Nephron progenitor cell (in vitro differentiated cells): ENCODE measurements around the gene SPRYD3.

Source experiments
- DNase-seq: peaks from one replicate; pipeline ENCODE4 v3.0.0; 2021
- H3K27ac Mint-ChIP-seq: 2 replicates; pipeline ENCODE4 v1.8.0; 2021; ENCODE audit warnings: mild to moderate bottlenecking, moderate library complexity, mixed read lengths
- H3K27me3 Mint-ChIP-seq: 2 replicates; pipeline ENCODE4 v1.8.0; 2021; ENCODE audit warnings: mild to moderate bottlenecking, low read depth, mixed read lengths; ENCODE audit not compliant: poor library complexity
- H3K36me3 Mint-ChIP-seq: 2 replicates; pipeline ENCODE4 v1.8.0; 2021; ENCODE audit warnings: low read depth, mixed read lengths
- H3K4me1 Mint-ChIP-seq: 2 replicates; pipeline ENCODE4 v1.8.0; 2021; ENCODE audit warnings: mixed read lengths
- H3K4me3 Mint-ChIP-seq: 2 replicates; pipeline ENCODE4 v1.8.0; 2021; ENCODE audit warnings: mild to moderate bottlenecking, moderate library complexity, mixed read lengths
- H3K9me3 Mint-ChIP-seq: 2 replicates; pipeline ENCODE4 v1.8.0; 2021; ENCODE audit warnings: mild to moderate bottlenecking, moderate library complexity, mixed read lengths
- CTCF ChIP-seq: fragments of 200-600 bp; sonication (generic); IDR thresholded peaks from 2 replicates; pipeline ENCODE4 v1.5.0; 2021; ENCODE audit warnings: antibody characterized with exemption

Gene SPRYD3

DNA sequence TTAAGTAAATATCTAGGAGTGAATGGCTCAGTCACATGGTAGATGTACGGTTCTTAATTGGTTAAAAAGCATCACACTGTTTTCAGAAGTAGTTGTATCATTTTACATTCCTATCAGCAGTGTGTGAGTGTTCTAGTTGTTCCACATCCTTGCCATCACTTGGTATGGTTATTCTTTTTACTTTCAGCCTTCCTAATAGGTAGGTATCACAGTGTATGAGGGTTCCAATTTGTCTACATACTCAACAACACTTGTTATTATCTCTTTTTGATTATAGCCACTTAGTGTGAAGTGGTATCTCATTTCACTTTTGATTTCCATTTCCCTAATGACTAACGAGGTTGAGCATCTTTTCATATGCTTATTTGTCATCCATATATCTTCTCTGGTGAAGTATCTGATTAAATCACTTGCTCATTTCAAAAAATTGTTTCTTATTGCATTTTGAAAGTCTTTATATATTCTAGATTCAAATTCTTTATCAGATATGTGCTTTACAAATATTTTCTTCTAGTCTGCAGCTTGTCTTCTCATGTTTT, 3.5 kb upstream of the SPRYD3 start:
- no peak overlapping the region for H3K27ac Mint-ChIP-seq
- peaks cover 34% of the 10 kb centered on the region for H3K27me3 Mint-ChIP-seq
- H3K36me3 Mint-ChIP-seq, result no peaks in the 10 kb centered on the region
- no peak overlapping the region for H3K4me3 Mint-ChIP-seq
- no peak for DNase-seq
- peaks cover 19% of the 10 kb centered on the region for H3K4me1 Mint-ChIP-seq
- peaks cover 16% of the 10 kb centered on the region for H3K9me3 Mint-ChIP-seq
- TF ChIP-seq CTCF, result no peak

DNA sequence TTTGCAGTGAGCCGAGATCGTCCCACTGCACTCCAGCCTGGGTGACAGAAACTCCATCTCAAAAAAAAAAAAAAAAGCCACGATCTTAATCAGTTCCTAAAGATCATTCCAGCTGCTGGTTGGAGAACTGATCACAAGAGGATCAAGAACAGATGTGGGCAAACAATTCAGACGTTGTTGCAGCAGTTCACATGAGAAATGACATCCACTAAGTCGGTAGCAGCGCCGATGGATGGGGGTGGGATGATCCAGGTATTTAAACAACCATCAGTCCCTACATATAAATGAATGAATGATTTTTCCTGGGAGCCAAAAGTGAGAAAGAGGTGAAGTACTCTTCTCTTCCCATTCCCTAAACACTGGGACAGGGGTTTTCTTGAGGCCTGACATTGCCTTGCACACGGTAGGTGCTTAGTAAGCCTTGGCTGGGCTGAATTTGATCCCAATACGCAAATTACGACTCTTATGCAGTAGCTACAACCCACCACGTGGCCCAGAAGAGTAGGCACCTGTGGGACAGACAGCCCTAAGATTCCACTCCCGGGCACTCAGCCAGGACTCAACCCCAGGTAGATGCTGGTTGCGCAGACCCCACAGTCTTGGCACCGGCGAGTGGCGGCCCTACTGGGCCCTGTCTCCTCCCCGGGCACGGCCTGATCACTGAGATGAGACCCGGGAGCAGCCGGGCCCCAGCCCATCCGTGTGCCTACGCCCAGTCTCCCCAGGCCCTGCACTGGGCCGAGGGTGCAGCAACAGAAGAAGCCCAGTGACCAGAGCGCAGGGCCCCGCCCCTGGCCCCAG, 565 bp downstream of the SPRYD3 start:
- Mint-ChIP-seq H3K9me3 (peaks cover 5% of the 10 kb centered on the region), H3K4me3 (peak overlapping the region; percentile 92), H3K27ac (no peak overlapping the region), H3K27me3 (peaks cover 24% of the 10 kb centered on the region), H3K4me1 (peaks cover 37% of the 10 kb centered on the region), H3K36me3 (peaks cover 27% of the 10 kb centered on the region)
- DNase-seq, result no peak
- no peak for TF ChIP-seq CTCF

DNA sequence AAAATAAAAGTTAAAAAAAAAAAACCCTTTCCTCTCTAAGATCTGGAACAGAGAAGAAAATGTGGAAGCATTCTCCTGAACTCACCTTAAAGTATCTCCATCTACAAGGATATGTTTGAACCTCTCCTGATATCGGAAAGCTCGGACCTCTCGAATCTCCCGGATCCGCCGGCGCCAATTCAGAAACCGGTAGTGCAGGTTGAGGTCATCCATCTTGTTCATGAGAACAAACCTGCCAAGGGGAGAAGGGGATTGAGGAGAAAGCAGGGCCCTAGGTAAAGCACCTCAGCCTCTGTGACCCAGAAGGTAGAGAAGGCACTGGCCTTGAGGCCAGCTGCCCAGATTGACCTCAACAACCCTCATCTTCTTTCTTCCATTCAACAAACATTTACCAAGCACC, 2.2 kb downstream of the SPRYD3 start:
- no peak overlapping the region for H3K27ac Mint-ChIP-seq
- DNase-seq, result no peak
- peaks cover 49% of the 10 kb centered on the region for H3K4me1 Mint-ChIP-seq
- H3K36me3 Mint-ChIP-seq, result peaks cover 27% of the 10 kb centered on the region
- H3K4me3 Mint-ChIP-seq, result no peak overlapping the region
- no peak for TF ChIP-seq CTCF
- H3K9me3 Mint-ChIP-seq, result no peaks in the 10 kb centered on the region
- H3K27me3 Mint-ChIP-seq, result peaks cover 22% of the 10 kb centered on the region

DNA sequence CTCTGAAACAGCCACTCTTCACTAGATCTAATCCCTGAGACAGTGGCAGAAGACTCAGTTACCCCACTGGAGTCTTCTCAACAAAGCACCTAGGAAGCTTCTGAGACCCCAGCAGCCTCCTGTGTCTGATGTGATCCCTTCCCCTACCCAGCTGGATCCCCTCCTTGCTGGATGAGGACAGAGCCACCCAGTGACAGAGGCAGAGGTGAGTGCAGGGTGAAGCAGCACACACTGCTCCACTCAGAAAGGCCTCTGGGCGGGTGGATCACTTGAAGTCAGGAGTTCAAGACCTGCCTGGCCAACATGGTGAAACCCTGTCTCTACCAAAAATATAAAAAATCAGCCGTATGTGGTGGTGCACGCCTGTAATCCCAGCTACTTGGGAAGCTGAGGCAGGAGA, 2.7 kb downstream of the SPRYD3 start:
- no peak for DNase-seq
- Mint-ChIP-seq H3K4me1 (peaks cover 54% of the 10 kb centered on the region), H3K36me3 (peaks cover 27% of the 10 kb centered on the region), H3K4me3 (no peak overlapping the region), H3K27ac (no peak overlapping the region), H3K27me3 (peaks cover 16% of the 10 kb centered on the region), H3K9me3 (no peaks in the 10 kb centered on the region)
- no peak for TF ChIP-seq CTCF

DNA sequence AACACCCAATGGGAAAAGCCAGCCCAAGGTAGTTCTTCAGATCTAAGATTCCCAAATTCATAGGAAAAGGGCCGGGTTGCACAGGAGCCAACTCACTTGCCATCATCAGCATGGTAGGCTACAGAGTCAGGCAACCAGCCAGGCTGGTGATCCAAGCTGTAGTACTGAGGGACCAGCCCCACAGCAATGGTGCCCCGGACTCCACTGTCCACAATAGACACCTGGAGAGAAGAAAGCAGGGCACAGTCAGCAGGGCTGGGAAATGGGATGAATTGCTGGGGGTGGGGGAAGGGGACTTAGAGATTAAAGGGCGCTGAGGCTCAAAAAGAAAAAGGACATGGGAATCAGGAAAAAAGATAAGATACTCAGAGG, 4.2 kb downstream of the SPRYD3 start:
- H3K36me3 Mint-ChIP-seq, result peaks cover 27% of the 10 kb centered on the region
- H3K4me1 Mint-ChIP-seq, result peaks cover 58% of the 10 kb centered on the region
- no peak for DNase-seq
- H3K27me3 Mint-ChIP-seq, result peaks cover 8% of the 10 kb centered on the region
- no peak overlapping the region for H3K27ac Mint-ChIP-seq
- H3K4me3 Mint-ChIP-seq, result no peak overlapping the region
- no peaks in the 10 kb centered on the region for H3K9me3 Mint-ChIP-seq
- TF ChIP-seq CTCF, result no peak
